Loucy (cell line): ENCODE measurements around the gene NUSAP1.

Experiments used
- CTCF ChIP-seq: fragments of 200-600 bp; sonication (generic); conservative IDR thresholded peaks from 2 replicates; pipeline ENCODE4 v1.5.1; 2014; ENCODE audit warnings: mild to moderate bottlenecking, antibody characterized with exemption, low read length
- EZH2phosphoT487 ChIP-seq: fragments of 200-600 bp; IDR thresholded peaks from 2 replicates; pipeline ENCODE4 v1.6.1; 2018; ENCODE audit warnings: antibody characterized with exemption, mild to moderate bottlenecking, moderate library complexity, borderline replicate concordance

DNA sequence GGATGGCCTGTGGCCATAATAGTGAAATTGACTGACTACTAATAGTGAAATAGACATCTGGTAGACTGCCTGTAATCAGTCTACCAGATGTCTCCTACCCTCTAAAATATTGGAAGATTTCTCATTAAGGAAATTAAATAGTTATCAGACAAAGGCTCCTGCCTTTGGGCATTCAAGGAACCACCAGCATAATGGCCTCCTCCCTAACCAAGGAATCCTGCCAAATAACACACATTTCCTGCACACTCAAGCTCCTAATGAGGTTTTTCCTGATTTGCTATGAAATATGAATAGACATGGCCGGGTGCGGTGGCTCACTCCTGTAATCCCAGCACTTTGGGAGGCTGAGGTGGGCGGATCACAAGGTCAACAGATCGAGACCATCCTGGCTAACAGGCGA, 14.6 kb downstream of the NUSAP1 start:
- TF ChIP-seq CTCF (no peak), EZH2phosphoT487 (no peak)
